ENCODE data around the gene ST3GAL2.
"Not testable (repeated sequence)": the region's sequence is repeated elsewhere in the genome, so short reads cannot be mapped to it uniquely, and the experiment has no call there.

The ST3GAL2 gene

DNA sequence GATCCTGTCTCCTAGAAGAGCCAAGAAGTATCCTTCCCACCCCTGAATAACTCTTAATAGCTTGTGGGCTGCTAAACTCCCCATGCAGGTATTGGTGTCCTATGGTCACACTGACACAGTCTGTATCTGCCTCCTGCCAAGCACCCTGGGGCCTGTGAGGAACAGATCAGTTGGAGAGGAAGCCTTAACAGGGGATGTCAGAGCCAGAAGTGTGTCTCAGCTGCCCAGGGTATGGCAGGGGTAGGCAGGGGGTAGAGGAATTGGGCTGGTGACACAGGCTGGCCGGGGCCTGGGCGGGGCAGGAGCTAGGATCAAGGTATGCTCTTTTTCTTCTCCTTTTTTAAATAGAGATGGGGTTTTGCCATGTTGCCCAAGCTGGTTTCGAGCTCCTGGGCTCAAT, 47.5 kb downstream of the ST3GAL2 start:
- no peak overlapping the region for H3K4me3 ChIP-seq (ENCODE audit: low read length)
- no peak for DNase-seq (ENCODE audit: low read depth)
- TF ChIP-seq, protein P1, sequence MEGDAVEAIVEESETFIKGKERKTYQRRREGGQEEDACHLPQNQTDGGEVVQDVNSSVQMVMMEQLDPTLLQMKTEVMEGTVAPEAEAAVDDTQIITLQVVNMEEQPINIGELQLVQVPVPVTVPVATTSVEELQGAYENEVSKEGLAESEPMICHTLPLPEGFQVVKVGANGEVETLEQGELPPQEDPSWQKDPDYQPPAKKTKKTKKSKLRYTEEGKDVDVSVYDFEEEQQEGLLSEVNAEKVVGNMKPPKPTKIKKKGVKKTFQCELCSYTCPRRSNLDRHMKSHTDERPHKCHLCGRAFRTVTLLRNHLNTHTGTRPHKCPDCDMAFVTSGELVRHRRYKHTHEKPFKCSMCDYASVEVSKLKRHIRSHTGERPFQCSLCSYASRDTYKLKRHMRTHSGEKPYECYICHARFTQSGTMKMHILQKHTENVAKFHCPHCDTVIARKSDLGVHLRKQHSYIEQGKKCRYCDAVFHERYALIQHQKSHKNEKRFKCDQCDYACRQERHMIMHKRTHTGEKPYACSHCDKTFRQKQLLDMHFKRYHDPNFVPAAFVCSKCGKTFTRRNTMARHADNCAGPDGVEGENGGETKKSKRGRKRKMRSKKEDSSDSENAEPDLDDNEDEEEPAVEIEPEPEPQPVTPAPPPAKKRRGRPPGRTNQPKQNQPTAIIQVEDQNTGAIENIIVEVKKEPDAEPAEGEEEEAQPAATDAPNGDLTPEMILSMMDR (IDR thresholded peaks at IDR 0.05; ENCODE audit: insufficient read depth, low read depth, low read length, missing control alignments): no peak

DNA sequence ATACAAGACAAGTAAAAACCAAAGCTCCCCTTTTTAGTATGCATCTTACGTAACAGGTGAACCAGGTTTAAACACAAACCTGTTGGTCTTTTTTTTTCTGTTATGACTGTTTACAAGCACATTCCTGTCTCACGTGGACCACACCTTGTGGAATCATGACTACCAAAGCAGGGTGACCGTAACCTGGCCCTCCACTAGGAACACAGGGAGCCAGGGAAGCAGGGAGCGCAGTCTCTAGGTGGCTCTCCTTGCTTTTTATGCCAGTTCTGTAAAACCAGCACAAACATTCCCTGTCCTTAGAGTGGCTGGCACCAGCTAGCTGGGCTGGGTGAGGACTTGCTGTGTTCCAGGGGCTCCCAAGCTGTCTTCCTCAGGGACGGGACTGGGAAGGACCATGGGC, 48.1 kb downstream of the ST3GAL2 start:
- no peak overlapping the region for H3K4me3 ChIP-seq (ENCODE audit: low read length)
- DNase-seq (ENCODE audit: low read depth): peak; percentile 82
- TF ChIP-seq, protein P1 (IDR thresholded peaks at IDR 0.05; ENCODE audit: insufficient read depth, low read depth, low read length, missing control alignments): peak; percentile 26

DNA sequence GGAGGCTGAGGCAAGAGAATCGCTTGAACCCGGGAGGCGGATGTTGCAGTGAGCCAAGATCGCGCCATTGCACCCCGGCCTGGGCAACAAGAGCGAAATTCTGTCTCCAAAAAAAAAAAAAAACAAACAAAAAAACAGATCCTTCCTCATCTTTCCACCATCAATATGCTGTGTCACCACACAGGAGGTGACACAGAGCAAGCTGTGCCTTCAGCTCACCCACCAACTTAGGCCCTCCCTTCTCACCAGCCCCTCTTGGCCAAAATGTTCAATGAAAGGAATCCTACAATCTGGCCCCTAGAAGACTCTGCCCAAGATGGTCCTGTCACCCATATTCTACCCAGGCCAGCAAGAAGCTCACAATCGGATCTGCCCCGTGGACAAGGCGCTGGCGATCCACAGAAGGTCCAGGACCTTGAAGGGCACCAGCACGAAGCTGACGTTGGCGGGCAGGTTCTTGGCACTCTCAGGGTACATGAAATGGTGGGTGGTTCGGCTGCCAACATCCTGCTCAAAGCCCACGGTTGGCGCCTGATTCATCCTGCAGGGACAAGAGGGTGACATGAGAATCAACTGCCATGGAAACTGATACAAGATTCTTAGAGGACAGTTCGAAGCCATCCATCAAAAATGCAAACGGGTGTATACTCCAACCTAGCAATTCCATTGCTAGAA, 50.8 kb downstream of the ST3GAL2 start:
- TF ChIP-seq, protein P1 (IDR thresholded peaks at IDR 0.05; ENCODE audit: insufficient read depth, low read depth, low read length, missing control alignments): no peak

DNA sequence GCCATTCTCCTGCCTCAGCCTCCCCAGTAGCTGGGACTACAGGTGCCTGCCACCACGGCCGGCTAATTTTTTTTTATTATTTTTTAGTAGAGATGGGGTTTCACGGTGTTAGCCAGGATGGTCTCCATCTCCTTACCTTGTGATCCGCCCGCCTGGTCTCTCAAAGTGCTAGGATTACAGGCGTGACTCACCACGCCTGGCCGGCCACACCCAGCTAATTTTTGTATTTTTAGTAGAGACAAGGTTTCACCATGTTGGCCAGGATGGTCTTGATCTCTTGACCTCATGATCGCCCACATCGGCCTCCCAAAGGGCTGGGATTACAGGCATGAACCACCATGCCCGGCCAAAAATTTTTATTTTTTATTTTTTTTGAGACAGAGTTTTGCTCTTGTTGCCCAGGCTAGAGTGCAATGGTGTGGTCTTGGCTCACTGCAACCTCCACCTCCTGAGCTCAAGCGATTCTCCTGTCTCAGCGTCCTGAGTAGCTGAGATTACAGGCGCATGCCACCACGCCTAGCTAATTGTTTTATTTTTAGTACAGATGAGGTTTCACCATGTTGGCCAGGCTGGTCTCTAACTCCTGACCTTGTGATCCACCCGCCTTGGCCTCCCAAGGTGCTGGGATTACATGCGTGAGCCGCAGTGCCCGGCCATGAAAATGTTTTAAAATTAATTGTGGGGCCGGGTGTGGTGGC, 52.5 kb downstream of the ST3GAL2 start:
- H3K4me3 ChIP-seq (ENCODE audit: low read length); DNase-seq (ENCODE audit: low read depth): not testable (repeated sequence)

More for the DNA sequence above, 50.8 kb downstream of the ST3GAL2 start:
- DNase-seq (ENCODE audit: low read depth): no peak
- H3K4me3 ChIP-seq (ENCODE audit: low read length): no peak overlapping the region

DNA sequence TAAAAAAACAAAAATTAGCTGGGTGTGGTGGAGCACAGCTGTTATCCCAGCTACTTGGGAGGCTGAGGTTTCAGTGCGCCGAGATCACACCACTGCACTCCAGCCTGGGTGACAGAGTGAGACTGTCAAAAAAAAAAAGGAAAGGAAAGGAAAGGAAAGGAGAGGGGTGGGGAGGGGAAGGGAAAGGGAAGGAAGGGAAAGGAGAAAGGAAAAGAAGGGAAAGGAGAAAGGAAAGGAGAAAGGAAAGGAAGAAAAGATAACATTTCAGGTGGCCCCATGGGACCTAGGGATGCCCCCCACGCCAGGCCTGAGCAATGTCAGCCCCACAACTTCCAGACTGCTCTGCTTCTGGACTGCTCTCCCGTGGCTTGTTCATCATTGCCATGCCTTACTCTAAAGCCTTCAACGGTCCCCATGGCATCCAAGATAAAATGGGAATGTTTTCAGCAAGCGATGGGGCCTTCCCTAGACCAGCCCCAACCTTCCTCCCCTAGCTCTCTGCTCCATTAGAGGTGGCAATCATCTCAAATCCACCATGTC, 55.4 kb downstream of the ST3GAL2 start:
- H3K4me3 ChIP-seq (ENCODE audit: low read length): no peak overlapping the region
- no peak for DNase-seq (ENCODE audit: low read depth)
- TF ChIP-seq, protein P1 (IDR thresholded peaks at IDR 0.05; ENCODE audit: insufficient read depth, low read depth, low read length, missing control alignments): no peak

DNA sequence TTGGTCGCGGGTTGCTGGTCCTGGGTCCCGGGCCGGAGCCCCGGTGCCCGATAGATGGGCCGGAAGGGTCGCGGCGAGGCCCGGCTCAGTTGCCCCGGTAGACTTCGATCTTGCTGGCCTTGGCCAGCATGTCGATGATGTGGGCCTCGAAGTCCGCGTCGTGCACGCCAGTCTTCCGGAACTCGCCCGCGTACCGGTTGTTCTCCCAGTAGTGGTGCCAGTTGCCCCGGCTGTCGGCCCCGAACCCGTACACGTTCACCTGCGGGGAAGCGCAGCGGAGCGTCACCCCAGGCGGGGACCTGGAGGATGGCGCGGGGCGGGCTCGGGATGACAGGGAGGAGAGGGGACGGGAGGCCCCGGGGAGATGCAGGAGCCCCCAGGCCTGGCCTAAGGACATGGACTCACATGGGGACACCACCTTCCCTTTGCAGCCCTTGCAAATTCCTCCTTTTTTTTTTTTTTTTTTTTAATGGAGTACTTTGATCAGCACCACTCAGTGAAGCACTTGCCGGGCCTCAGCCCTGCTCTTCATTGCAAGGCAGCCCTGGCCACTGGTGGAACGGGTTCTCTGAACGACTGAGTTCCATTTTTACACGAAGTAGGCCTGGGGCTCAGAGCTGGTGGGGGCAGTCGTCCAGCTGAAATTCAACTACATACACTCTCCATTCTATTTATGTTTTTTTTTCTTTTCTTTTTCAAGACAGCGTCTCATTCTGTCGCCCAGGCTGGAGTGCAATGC, 57.1 kb downstream of the ST3GAL2 start:
- peak overlapping the region; percentile 87 for H3K4me3 ChIP-seq (ENCODE audit: low read length)
- DNase-seq (ENCODE audit: low read depth): peak; percentile 26
- TF ChIP-seq, protein P1 (IDR thresholded peaks at IDR 0.05; ENCODE audit: insufficient read depth, low read depth, low read length, missing control alignments): no peak
